Fibroblast of lung (primary cell): Measurements from ENCODE around the gene PLPP1.

ENCODE experiments used
- EZH2 ChIP-seq: IDR thresholded peaks from 2 replicates; pipeline ENCODE4 v1.5.1; 2012; ENCODE audit warnings: low read length, control low read depth, mild to moderate bottlenecking; ENCODE audit errors: missing control alignments
- TF ChIP-seq, protein P1 (sequence below), 2 donors: IDR thresholded peaks in 1 of 2; conservative IDR thresholded peaks in 1 of 2; 1 replicate in 1 of 2; 2 replicates in 1 of 2; pipeline ENCODE4 v1.5.1; 2011 to 2012; ENCODE audit warnings: low read length in 2 of 2, control low read depth in 1 of 2, inconsistent platforms in 1 of 2, low read depth in 1 of 2, mild to moderate bottlenecking in 1 of 2

DNA sequence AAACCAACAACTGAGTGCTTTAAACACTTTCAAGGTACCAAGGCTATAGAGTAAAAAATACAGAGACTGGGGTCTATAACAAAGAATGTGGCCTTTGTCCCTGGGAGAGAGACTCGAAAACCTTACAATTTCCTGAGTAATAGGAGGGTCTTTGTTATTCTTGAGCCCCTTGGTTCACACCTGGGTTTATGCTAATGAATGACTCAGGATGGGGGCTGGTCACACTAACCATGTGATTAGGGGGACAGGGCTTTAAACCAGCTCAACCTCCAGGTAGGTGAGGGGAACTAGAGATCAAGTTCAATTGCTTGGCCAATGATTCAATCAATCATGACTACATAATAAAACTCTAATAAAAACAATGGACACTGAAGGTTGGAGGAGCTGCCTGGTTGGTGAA, 50.2 kb downstream of the PLPP1 start:
- TF ChIP-seq, protein P1, sequence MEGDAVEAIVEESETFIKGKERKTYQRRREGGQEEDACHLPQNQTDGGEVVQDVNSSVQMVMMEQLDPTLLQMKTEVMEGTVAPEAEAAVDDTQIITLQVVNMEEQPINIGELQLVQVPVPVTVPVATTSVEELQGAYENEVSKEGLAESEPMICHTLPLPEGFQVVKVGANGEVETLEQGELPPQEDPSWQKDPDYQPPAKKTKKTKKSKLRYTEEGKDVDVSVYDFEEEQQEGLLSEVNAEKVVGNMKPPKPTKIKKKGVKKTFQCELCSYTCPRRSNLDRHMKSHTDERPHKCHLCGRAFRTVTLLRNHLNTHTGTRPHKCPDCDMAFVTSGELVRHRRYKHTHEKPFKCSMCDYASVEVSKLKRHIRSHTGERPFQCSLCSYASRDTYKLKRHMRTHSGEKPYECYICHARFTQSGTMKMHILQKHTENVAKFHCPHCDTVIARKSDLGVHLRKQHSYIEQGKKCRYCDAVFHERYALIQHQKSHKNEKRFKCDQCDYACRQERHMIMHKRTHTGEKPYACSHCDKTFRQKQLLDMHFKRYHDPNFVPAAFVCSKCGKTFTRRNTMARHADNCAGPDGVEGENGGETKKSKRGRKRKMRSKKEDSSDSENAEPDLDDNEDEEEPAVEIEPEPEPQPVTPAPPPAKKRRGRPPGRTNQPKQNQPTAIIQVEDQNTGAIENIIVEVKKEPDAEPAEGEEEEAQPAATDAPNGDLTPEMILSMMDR (conservative IDR thresholded peaks at IDR 0.05 in 1 of 2, IDR thresholded peaks at IDR 0.05 in 1 of 2; ENCODE audit: low read depth in 1 of 2, low read length in 2 of 2) = no peak
- no peak for TF ChIP-seq EZH2
